Breast epithelium (tissue), 4 donors: ENCODE measurements around the gene RDX. TPM values are rescaled to one million over a fixed set of nuclear protein-coding genes. Genes with fewer than 3 reads are reported as not detected.
"Not testable (repeated sequence)": the region's sequence is repeated elsewhere in the genome, so short reads cannot be mapped to it uniquely, and the experiment has no call there.

Experiments
- DNase-seq, 2 donors: peaks; one replicate each; pipeline ENCODE4 v3.0.0-alpha.2; 2019; ENCODE audit warnings: low spot score in 2 of 2
- H3K27ac ChIP-seq, 2 donors: fragments of 200-600 bp; sonication (generic) in 1 of 2; one replicate each; pipeline ENCODE4 v1.5.1; 2016 to 2019; ENCODE audit warnings: mild to moderate bottlenecking in 1 of 2
- H3K27me3 ChIP-seq, 2 donors: fragments of 200-600 bp; sonication (generic) in 1 of 2; one replicate each; pipeline versions ENCODE4 v1.5.1 to v1.6.0; 2017 to 2019; ENCODE audit warnings: control low read depth in 1 of 2, mild to moderate bottlenecking in 1 of 2
- H3K36me3 ChIP-seq: fragments of 200-600 bp; one replicate; pipeline ENCODE4 v1.5.1; 2019
- H3K4me1 ChIP-seq, 2 donors: fragments of 200-600 bp; sonication (generic); one replicate each; pipeline ENCODE4 v1.5.1; 2016 to 2019; ENCODE audit warnings: control low read depth in 1 of 2
- H3K4me3 ChIP-seq, 3 donors: fragments of 200-600 bp; sonication (generic); 1 replicate in 2 of 3; 2 replicates in 1 of 3; pipeline ENCODE4 v1.5.1; 2016 to 2019; ENCODE audit warnings: mild to moderate bottlenecking in 3 of 3, moderate library complexity in 2 of 3
- H3K9me3 ChIP-seq, 2 donors: fragments of 200-600 bp; sonication (generic) in 1 of 2; one replicate each; pipeline ENCODE4 v1.5.1; 2016 to 2019; ENCODE audit warnings: control low read depth in 1 of 2
- CTCF ChIP-seq, 3 donors: fragments of 450-650 bp; IDR thresholded peaks; one replicate each; pipeline ENCODE4 v1.5.1; 2016 to 2017; ENCODE audit warnings: antibody characterized with exemption in 3 of 3, mild to moderate bottlenecking in 3 of 3, moderate library complexity in 3 of 3
- POLR2A ChIP-seq: fragments of 450-650 bp; IDR thresholded peaks from one replicate; pipeline ENCODE4 v1.6.1; 2016; ENCODE audit warnings: antibody characterized with exemption, mild to moderate bottlenecking, moderate library complexity
- POLR2AphosphoS5 ChIP-seq, 3 donors: sonication (generic); formaldehyde crosslinking; IDR thresholded peaks; one replicate each; pipeline ENCODE4 v1.6.1; 2017; ENCODE audit warnings: antibody characterized with exemption in 3 of 3
- intact Hi-C: fragments of 100-400 bp; cut with DNase I; formaldehyde crosslinking; loops from one replicate; pipeline ENCODE4 v1.15.1; 2023; ENCODE audit warnings: low total_unique reads
- total RNA-seq, 3 donors: library from RNA; depleted of rRNA; stranded (reverse); fragments of >200 nt; gene quantifications; one replicate each; pipeline ENCODE4 v1.1.0, GENCODE V29; 2016

RDX gene
- total RNA-seq, 3 donors from 2014 or later: 53.4 to 88.7 (median 53.7) TPM

GRCh38 chr11:110219006-110219785 is 77.2 kb downstream of the RDX start:
- H3K36me3 ChIP-seq: no peaks in the 10 kb centered on the region
- TF ChIP-seq POLR2AphosphoS5 (IDR thresholded peaks at IDR 0.05) (no peak), POLR2A (no peak), CTCF (IDR thresholded peaks at IDR 0.05) (no peak)
- H3K27me3 ChIP-seq: no peaks in the 10 kb centered on the region
- H3K9me3 ChIP-seq: no peaks in the 10 kb centered on the region
- no peaks in the 10 kb centered on the region for H3K4me1 ChIP-seq
- H3K4me3 ChIP-seq: no peak overlapping the region
- intact Hi-C loops: loop anchor here (10.0 kb wide), 1 partner anchor 344 kb away; no protein-coding TSS in a partner anchor
- H3K27ac ChIP-seq: no peak overlapping the region
- no peak for DNase-seq

- H3K9me3 ChIP-seq: no peaks in the 10 kb centered on the region
- H3K4me1 ChIP-seq: no peaks in the 10 kb centered on the region
- TF ChIP-seq POLR2AphosphoS5 (IDR thresholded peaks at IDR 0.05): no peak
- no peak for TF ChIP-seq POLR2A
- TF ChIP-seq CTCF (IDR thresholded peaks at IDR 0.05): no peak
- no peaks in the 10 kb centered on the region for H3K27me3 ChIP-seq
- no peak overlapping the region for H3K4me3 ChIP-seq
- intact Hi-C loops: loop anchor here (10.0 kb wide), 1 partner anchor 343 kb away; no protein-coding TSS in a partner anchor
- no peak overlapping the region for H3K27ac ChIP-seq
- H3K36me3 ChIP-seq: no peaks in the 10 kb centered on the region
- DNase-seq: no peak
Observed at GRCh38 chr11:110217936-110218335, 78.5 kb downstream of the RDX start.

- Histone ChIP-seq H3K9me3 (no peaks in the 10 kb centered on the region), H3K27ac (no peak overlapping the region)
- no peak for TF ChIP-seq CTCF (IDR thresholded peaks at IDR 0.05)
- TF ChIP-seq POLR2AphosphoS5 (IDR thresholded peaks at IDR 0.05): no peak
- no peak for TF ChIP-seq POLR2A
Observed at GRCh38 chr11:110217223-110217877, 79.1 kb downstream of the RDX start.

GRCh38 chr11:110209313-110209694 is 87.1 kb downstream of the RDX start:
- peak overlapping the region in 1 of 3 donors; percentile 52 for H3K4me3 ChIP-seq

More at GRCh38 chr11:110217223-110217877, 79.1 kb downstream of the RDX start:
- H3K4me1 ChIP-seq: no peaks in the 10 kb centered on the region
- H3K4me3 ChIP-seq: no peak overlapping the region
- no peaks in the 10 kb centered on the region for H3K27me3 ChIP-seq
- no peaks in the 10 kb centered on the region for H3K36me3 ChIP-seq
- intact Hi-C loops: loop anchor here (10.0 kb wide), 1 partner anchor 343 kb away; no protein-coding TSS in a partner anchor
- DNase-seq: no peak

GRCh38 chr11:110208678-110209312 is 87.6 kb downstream of the RDX start:
- H3K4me3 ChIP-seq: peak overlapping the region in 1 of 3 donors; percentile 52
- H3K9me3 ChIP-seq, H3K4me1 ChIP-seq, H3K36me3 ChIP-seq, H3K27ac ChIP-seq, H3K27me3 ChIP-seq, DNase-seq: not testable (repeated sequence)
- intact Hi-C loops: loop anchor here (10.0 kb wide), 1 partner anchor 166 kb away; no protein-coding TSS in a partner anchor

More at GRCh38 chr11:110209313-110209694, 87.1 kb downstream of the RDX start:
- not testable (repeated sequence) for H3K27ac ChIP-seq, H3K4me1 ChIP-seq, H3K27me3 ChIP-seq, H3K36me3 ChIP-seq, H3K9me3 ChIP-seq, DNase-seq
- intact Hi-C loops: loop anchor here (10.0 kb wide), 1 partner anchor 165 kb away; no protein-coding TSS in a partner anchor
